ENCODE measurements around the gene BRF1. TPM values are rescaled to one million over a fixed set of nuclear protein-coding genes. Genes with fewer than 3 reads are reported as not detected.

BRF1 gene
- total RNA-seq, 1 donor from 2014 or later, result 51.1 TPM

- H3K4me1 Mint-ChIP-seq, result peaks cover 32% of the 10 kb centered on the region
- H3K27me3 Mint-ChIP-seq (ENCODE audit: low read depth), result no peaks in the 10 kb centered on the region
- H3K36me3 Mint-ChIP-seq (ENCODE audit: low read depth), result peaks cover 6% of the 10 kb centered on the region
- TF ChIP-seq, protein P1, sequence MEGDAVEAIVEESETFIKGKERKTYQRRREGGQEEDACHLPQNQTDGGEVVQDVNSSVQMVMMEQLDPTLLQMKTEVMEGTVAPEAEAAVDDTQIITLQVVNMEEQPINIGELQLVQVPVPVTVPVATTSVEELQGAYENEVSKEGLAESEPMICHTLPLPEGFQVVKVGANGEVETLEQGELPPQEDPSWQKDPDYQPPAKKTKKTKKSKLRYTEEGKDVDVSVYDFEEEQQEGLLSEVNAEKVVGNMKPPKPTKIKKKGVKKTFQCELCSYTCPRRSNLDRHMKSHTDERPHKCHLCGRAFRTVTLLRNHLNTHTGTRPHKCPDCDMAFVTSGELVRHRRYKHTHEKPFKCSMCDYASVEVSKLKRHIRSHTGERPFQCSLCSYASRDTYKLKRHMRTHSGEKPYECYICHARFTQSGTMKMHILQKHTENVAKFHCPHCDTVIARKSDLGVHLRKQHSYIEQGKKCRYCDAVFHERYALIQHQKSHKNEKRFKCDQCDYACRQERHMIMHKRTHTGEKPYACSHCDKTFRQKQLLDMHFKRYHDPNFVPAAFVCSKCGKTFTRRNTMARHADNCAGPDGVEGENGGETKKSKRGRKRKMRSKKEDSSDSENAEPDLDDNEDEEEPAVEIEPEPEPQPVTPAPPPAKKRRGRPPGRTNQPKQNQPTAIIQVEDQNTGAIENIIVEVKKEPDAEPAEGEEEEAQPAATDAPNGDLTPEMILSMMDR (conservative IDR thresholded peaks at IDR 0.05), result no peak
- H3K4me3 Mint-ChIP-seq, result no peak overlapping the region
- peak overlapping the region; percentile 72 for H3K27ac Mint-ChIP-seq (ENCODE audit: unreplicated experiment)
- no peaks in the 10 kb centered on the region for H3K9me3 Mint-ChIP-seq
- no peak for DNase-seq (ENCODE audit: low read depth, low spot score)
These were observed 22.9 kb upstream of the BRF1 start for GRCh38 chr14:105323663-105324062.

- H3K9me3 Mint-ChIP-seq, result no peaks in the 10 kb centered on the region
- peaks cover 27% of the 10 kb centered on the region for H3K4me1 Mint-ChIP-seq
- no peak overlapping the region for H3K4me3 Mint-ChIP-seq
- DNase-seq (ENCODE audit: low read depth, low spot score), result no peak
- H3K27ac Mint-ChIP-seq (ENCODE audit: unreplicated experiment), result peak overlapping the region; percentile 72
- no peaks in the 10 kb centered on the region for H3K27me3 Mint-ChIP-seq (ENCODE audit: low read depth)
- H3K36me3 Mint-ChIP-seq (ENCODE audit: low read depth), result peaks cover 6% of the 10 kb centered on the region
- TF ChIP-seq, protein P1 (conservative IDR thresholded peaks at IDR 0.05), result no peak
These were observed 22.2 kb upstream of the BRF1 start for GRCh38 chr14:105322791-105323556.

DNA sequence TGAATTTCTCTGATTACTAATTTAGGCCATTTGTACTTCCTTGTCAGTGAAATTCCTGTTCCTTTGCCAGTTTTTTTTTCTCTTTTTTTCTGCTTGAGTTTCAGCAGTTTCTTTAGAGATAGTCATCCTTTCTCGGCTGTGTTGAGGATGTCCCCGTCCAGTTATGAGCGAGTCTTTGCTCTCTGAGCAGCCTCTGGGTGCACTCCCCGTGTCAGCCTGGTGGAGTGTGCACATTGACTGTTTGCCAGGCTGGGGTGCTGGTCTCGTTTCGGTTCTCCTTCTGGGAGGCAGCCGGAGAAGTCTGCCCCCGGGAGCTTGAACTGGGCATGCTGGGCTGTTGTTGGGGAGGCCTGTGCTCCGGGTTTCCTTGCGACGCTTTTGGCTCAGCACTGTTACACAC, 16.7 kb upstream of the BRF1 start:
- no peak overlapping the region for H3K27ac Mint-ChIP-seq (ENCODE audit: unreplicated experiment)
- no peaks in the 10 kb centered on the region for H3K27me3 Mint-ChIP-seq (ENCODE audit: low read depth)
- H3K4me3 Mint-ChIP-seq, result peak overlapping the region; percentile 86
- DNase-seq (ENCODE audit: low read depth, low spot score), result no peak
- TF ChIP-seq, protein P1 (conservative IDR thresholded peaks at IDR 0.05), result no peak
- H3K9me3 Mint-ChIP-seq, result no peaks in the 10 kb centered on the region
- peaks cover 1% of the 10 kb centered on the region for H3K36me3 Mint-ChIP-seq (ENCODE audit: low read depth)
- H3K4me1 Mint-ChIP-seq, result peaks cover 15% of the 10 kb centered on the region

DNA sequence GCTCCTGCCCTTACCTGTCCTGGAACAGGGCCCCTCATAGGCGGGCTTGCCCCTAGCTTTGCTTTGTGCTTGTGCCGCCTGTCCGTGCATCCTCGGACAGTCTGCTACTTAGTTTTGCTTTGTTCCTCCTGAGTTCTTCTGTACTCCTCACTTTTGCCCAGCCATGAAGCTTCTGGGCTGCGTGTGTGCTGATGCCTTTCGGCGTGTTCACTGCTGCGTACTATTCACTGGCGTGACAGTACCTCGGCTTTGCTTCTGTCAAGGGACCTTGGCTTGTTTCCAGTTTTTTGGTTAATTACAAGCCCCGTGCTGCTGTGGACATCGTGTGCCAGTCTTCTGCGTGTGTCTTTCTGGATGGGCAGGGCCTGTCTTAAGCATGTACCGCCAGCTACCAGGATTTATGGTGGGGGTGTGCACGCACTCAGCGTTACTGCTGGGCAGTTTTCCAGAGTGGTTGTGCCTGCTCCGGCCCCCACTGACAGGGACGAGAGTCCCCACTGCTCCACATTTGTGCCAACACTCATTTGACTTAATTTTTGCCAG, 16.2 kb upstream of the BRF1 start:
- TF ChIP-seq, protein P1 (conservative IDR thresholded peaks at IDR 0.05), result no peak
- H3K4me1 Mint-ChIP-seq, result peaks cover 15% of the 10 kb centered on the region
- peak overlapping the region; percentile 86 for H3K4me3 Mint-ChIP-seq
- H3K9me3 Mint-ChIP-seq, result no peaks in the 10 kb centered on the region
- no peak overlapping the region for H3K27ac Mint-ChIP-seq (ENCODE audit: unreplicated experiment)
- H3K36me3 Mint-ChIP-seq (ENCODE audit: low read depth), result no peaks in the 10 kb centered on the region
- DNase-seq (ENCODE audit: low read depth, low spot score), result no peak
- no peaks in the 10 kb centered on the region for H3K27me3 Mint-ChIP-seq (ENCODE audit: low read depth)

DNA sequence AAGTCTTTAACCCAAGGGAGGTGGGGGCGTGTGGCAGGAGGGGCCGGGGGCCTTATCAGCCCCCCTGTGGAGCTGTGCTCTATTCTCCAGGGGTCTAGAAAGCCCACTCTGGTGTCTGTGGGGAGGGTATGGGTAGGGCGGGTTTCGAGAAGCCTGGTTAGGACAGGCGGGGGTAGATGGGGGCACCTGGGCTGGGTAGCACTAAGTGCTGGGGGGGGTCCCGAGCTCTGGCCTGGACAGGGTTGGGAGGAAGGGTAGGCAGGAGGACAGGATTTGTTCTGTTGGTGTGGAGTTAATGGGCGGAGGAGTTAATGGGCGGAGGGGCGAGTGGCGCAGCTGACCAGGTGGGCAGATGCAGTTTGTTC, 15.8 kb upstream of the BRF1 start:
- no peak overlapping the region for H3K27ac Mint-ChIP-seq (ENCODE audit: unreplicated experiment)
- peak overlapping the region; percentile 86 for H3K4me3 Mint-ChIP-seq
- DNase-seq (ENCODE audit: low read depth, low spot score), result no peak
- H3K4me1 Mint-ChIP-seq, result peaks cover 15% of the 10 kb centered on the region
- no peaks in the 10 kb centered on the region for H3K36me3 Mint-ChIP-seq (ENCODE audit: low read depth)
- TF ChIP-seq, protein P1 (conservative IDR thresholded peaks at IDR 0.05), result no peak
- H3K27me3 Mint-ChIP-seq (ENCODE audit: low read depth), result no peaks in the 10 kb centered on the region
- no peaks in the 10 kb centered on the region for H3K9me3 Mint-ChIP-seq
